Ishikawa (cell line): ENCODE measurements around the gene TMEM107.

Experiments used
- CEBPB ChIP-seq: IDR thresholded peaks from 2 replicates; pipeline ENCODE4 v1.6.1; 2012
- CREB1 ChIP-seq: IDR thresholded peaks from 2 replicates; pipeline ENCODE4 v1.6.1; 2012; ENCODE audit warnings: low read depth
- EGR1 ChIP-seq: IDR thresholded peaks from 2 replicates; pipeline ENCODE4 v1.6.1; 2012
- EP300 ChIP-seq: IDR thresholded peaks from 2 replicates; pipeline ENCODE4 v1.6.1; 2012; ENCODE audit warnings: borderline replicate concordance
- FOXM1 ChIP-seq: IDR thresholded peaks from 2 replicates; pipeline ENCODE4 v1.6.1; 2012; ENCODE audit warnings: low read depth, borderline replicate concordance
- NFIC ChIP-seq: IDR thresholded peaks from 2 replicates; pipeline ENCODE4 v1.6.1; 2012
- RAD21 ChIP-seq: IDR thresholded peaks from 2 replicates; pipeline ENCODE4 v1.6.1; 2012; ENCODE audit warnings: low read depth
- TAF1 ChIP-seq: IDR thresholded peaks from 2 replicates; pipeline ENCODE4 v1.6.1; 2012; ENCODE audit warnings: low read depth, mild to moderate bottlenecking
- TCF12 ChIP-seq: IDR thresholded peaks from 2 replicates; pipeline ENCODE4 v1.6.1; 2012; ENCODE audit warnings: low read depth
- TEAD4 ChIP-seq: IDR thresholded peaks from 2 replicates; pipeline ENCODE4 v1.6.1; 2012
- YY1 ChIP-seq: IDR thresholded peaks from 2 replicates; pipeline ENCODE4 v1.6.1; 2012; ENCODE audit warnings: low read depth
- ZBTB7A ChIP-seq: IDR thresholded peaks from 2 replicates; pipeline ENCODE4 v1.6.1; 2012; ENCODE audit warnings: low read depth
- TF ChIP-seq, protein P1 (sequence below): IDR thresholded peaks from 2 replicates; pipeline ENCODE4 v1.6.1; 2012
- TF ChIP-seq, protein P2 (sequence below): IDR thresholded peaks from 2 replicates; pipeline ENCODE4 v1.6.1; 2012; ENCODE audit warnings: low read depth, mild to moderate bottlenecking
- TF ChIP-seq, protein P3 (sequence below): IDR thresholded peaks from 2 replicates; pipeline ENCODE4 v1.6.1; 2012

The TMEM107 gene

DNA sequence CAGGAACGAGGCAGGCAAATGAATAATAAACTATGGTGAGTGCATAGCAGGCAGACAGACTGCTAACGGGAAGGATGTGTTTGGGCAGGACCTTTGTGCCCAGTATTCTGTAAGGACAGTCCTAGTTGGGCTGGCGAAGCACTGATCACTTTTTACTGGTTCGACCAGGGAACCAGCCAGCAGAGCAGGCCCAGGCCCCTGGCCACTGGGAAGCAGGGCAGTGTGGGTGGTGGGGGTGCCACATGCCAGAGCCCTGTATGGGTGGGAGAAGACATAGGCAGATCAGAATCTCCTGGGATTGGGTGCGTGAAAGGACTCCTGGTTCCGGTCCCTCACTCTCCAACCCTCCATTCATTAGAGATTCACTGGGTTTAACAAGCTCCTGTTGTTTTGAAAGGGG, 9.4 kb downstream of the TMEM107 start:
- TF ChIP-seq FOXM1 (no peak), NFIC (no peak)

DNA sequence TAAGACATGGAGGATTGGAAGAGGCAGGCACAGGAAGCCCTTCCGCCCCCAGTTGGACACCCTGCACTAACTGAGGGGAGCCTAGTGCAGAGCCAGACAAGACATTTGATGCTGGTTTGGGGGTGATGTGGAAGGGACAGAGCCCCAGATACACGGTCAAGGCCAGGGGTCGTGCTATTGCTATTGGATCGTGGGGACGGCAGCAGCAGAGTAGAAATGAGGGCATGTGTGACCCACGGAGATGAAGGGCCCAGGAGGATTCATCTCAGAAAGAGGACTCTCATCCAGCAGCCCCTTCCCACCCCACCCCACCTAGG, 11.4 kb downstream of the TMEM107 start:
- TF ChIP-seq EP300, result no peak
- no peak for TF ChIP-seq FOXM1
- no peak for TF ChIP-seq YY1
- TF ChIP-seq CREB1, result no peak
- TF ChIP-seq TAF1, result no peak
- TF ChIP-seq, protein P1, sequence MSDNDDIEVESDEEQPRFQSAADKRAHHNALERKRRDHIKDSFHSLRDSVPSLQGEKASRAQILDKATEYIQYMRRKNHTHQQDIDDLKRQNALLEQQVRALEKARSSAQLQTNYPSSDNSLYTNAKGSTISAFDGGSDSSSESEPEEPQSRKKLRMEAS, result no peak
- no peak for TF ChIP-seq RAD21
- TF ChIP-seq EGR1, result no peak

DNA sequence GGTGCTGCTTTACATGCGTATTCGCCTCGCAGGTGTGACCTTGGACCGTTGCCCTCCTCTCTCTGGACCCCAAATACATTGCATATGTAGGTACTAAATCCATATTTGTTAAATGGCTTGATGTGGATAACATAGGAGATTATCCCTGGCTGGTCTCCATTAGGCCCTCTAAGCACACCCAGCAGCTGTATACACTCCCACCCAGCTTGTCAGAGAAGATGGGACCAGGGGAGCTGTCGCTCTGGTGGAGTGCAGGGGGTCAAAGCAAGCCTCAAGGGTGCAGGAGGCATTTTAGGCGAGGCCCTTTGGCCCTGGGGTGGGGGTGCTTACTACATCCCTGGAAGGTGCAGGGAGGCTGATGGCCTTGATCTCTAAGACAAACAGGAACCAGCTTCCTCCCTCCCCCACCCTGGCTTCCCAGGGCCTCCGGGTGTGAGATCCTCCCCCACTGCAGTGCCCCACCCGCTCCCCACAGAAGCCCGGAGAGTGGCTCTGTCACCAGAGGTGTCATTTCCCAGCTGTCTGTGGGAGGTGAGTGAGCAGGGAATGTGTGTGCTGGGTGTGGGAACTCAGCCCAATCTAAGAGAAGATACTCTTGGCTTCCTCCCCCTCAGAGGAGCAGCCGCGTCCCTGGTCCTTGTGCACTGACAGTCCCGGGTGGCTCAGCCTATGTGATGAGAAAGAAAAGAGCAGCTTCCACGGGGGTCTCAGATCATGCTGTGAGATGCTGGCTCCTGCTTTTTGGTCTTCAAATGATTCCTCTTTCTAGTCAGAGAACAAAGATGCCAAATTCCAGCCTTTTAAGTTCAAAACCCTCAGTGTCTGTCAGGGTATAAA, 12.0 kb downstream of the TMEM107 start:
- no peak for TF ChIP-seq CREB1
- TF ChIP-seq YY1, result no peak
- no peak for TF ChIP-seq TAF1
- TF ChIP-seq, protein P2, sequence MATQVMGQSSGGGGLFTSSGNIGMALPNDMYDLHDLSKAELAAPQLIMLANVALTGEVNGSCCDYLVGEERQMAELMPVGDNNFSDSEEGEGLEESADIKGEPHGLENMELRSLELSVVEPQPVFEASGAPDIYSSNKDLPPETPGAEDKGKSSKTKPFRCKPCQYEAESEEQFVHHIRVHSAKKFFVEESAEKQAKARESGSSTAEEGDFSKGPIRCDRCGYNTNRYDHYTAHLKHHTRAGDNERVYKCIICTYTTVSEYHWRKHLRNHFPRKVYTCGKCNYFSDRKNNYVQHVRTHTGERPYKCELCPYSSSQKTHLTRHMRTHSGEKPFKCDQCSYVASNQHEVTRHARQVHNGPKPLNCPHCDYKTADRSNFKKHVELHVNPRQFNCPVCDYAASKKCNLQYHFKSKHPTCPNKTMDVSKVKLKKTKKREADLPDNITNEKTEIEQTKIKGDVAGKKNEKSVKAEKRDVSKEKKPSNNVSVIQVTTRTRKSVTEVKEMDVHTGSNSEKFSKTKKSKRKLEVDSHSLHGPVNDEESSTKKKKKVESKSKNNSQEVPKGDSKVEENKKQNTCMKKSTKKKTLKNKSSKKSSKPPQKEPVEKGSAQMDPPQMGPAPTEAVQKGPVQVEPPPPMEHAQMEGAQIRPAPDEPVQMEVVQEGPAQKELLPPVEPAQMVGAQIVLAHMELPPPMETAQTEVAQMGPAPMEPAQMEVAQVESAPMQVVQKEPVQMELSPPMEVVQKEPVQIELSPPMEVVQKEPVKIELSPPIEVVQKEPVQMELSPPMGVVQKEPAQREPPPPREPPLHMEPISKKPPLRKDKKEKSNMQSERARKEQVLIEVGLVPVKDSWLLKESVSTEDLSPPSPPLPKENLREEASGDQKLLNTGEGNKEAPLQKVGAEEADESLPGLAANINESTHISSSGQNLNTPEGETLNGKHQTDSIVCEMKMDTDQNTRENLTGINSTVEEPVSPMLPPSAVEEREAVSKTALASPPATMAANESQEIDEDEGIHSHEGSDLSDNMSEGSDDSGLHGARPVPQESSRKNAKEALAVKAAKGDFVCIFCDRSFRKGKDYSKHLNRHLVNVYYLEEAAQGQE, result no peak

DNA sequence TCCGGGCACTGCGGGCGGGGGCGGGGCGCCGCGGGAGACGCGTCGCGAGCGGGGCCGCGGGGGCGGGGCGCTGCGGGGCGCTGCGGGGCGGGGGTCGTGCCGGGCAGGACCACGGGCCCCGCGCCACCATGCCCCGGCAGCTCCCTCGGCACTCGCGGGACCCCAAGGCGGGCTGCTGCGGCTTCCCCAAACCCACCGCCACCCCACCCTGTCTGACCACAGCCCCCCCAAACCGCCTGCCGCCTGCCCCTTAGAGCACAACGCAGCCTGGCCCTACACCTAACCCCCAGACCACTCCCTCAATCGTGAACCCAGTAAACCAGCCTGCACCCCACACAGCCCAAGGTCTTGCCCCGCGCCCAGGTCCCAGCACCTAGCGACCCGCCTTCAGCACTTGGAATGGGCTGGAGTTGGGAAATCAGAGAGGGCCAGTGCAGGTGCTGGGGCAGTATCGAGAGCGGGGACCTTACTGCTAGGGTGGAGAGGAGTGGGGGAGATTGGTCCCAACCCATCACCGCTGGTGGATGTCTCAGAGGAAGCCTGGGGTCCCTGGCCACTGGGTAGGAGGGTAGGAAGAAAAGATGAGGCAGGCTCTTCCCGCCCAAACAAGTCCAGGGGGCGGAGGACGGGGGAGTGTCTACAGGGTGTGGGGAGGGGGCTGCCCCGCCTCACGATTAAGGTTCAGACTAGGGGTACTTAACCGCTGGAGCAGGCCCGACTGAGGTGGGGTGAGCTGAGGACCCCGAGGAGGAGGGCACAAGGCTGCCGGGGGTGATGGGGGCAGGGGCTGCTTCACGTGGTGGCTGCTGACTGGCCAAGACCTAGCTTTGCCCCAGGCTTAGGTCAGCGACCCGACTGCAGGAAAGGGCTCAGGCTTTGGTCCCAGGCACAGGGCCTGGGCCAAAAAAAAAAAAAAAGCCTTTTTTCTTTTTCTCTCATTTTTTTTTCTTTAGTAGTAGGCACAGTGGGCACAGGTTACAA, 12.9 kb downstream of the TMEM107 start:
- no peak for TF ChIP-seq TCF12
- peak; percentile 49; the same call in 1 of the 2 replicates for TF ChIP-seq ZBTB7A
- TF ChIP-seq EGR1, result no peak
- TF ChIP-seq, protein P1, result no peak
- no peak for TF ChIP-seq CEBPB
- TF ChIP-seq, protein P2, result no peak

DNA sequence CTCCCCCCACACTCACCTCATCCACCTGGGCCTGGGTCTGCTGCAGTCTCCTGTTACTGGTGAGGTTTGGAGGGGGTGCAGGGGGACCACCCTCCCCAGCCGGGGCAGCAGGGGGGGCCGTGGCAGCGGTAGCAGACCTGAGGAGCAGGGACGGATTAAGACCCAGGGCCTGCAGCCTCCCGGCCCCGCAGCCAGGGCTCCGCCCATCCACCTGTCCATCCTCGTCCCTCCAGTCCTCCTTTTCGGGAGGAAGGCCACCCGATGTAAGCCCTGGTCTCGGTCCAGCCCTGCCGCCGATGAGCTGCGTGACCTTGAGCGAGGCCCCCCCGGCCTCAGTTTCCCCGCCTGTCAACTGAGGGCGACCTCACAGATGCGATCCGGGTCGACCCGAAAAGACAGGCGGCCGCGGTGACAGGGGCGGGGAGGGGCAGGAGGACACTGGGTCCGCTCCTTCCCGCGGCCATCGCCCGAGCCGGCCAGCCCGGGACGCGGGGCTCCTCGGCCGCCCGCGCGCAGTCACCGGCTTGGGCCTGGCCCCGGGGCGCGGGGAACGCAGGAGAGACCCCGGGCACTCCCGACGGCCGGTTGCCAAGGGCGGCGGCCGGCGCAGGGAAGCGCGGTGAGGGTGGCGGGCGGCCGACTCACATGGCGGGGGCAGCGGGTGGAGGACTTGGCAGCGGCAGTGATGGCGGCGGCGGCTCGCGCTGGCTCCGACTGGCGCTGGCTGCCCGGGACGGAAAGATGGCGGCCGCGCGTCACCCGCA, 13.8 kb downstream of the TMEM107 start, which contains the start of gene VAMP2:
Gene VAMP2 (minus strand): TSS at position 716 of the 764 bp plus-strand sequence. CDS start 69 bp downstream, at position 647.
- TF ChIP-seq RAD21 (no peak), TCF12 (no peak), EP300 (no peak), CREB1 (no peak), FOXM1 (no peak), CEBPB (no peak), EGR1 (0 out of 2 replicates have a peak, but pooled peaks have one; percentile 16), TEAD4 (no peak), YY1 (peak; percentile 92), NFIC (peak; percentile 26; the same call in 1 of the 2 replicates), ZBTB7A (0 out of 2 replicates have a peak, but pooled peaks have one; percentile 28), TAF1 (peak; percentile 65; the same call in 1 of the 2 replicates)
- TF ChIP-seq, protein P1, result peak; percentile 25; the same call in 1 of the 2 replicates
- TF ChIP-seq, protein P2, result no peak
- TF ChIP-seq, protein P3, sequence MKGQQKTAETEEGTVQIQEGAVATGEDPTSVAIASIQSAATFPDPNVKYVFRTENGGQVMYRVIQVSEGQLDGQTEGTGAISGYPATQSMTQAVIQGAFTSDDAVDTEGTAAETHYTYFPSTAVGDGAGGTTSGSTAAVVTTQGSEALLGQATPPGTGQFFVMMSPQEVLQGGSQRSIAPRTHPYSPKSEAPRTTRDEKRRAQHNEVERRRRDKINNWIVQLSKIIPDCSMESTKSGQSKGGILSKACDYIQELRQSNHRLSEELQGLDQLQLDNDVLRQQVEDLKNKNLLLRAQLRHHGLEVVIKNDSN, result no peak
